Superior temporal gyrus (tissue), 1 donor: Measurements from ENCODE around the gene RNF208.
"Not testable (repeated sequence)": the region's sequence is repeated elsewhere in the genome, so short reads cannot be mapped to it uniquely, and the experiment has no call there.

Experiments used
- DNase-seq: peaks from one replicate; pipeline ENCODE4 v3.0.0-alpha.2; 2016; ENCODE audit errors: extremely low spot score

Gene RNF208

GRCh38 chr9:137240318-137240840, 18.3 kb upstream of the RNF208 start:
- DNase-seq, result peak; percentile 63

GRCh38 chr9:137239541-137240200, 17.6 kb upstream of the RNF208 start:
- DNase-seq, result not testable (repeated sequence)

GRCh38 chr9:137237759-137238726, 16.0 kb upstream of the RNF208 start:
- peak; percentile 85 for DNase-seq

GRCh38 chr9:137236936-137237421, 14.9 kb upstream of the RNF208 start:
- peak; percentile 14 for DNase-seq

- peak; percentile 73 for DNase-seq
These were observed 14.3 kb upstream of the RNF208 start for GRCh38 chr9:137236238-137236935.

GRCh38 chr9:137235424-137236237, 13.6 kb upstream of the RNF208 start:
- DNase-seq, result no peak

GRCh38 chr9:137234758-137235423, 12.9 kb upstream of the RNF208 start:
- DNase-seq, result no peak

GRCh38 chr9:137234055-137234697, 12.1 kb upstream of the RNF208 start:
- DNase-seq, result no peak

GRCh38 chr9:137233143-137233980, 11.3 kb upstream of the RNF208 start:
- DNase-seq, result no peak

- DNase-seq, result no peak
These were observed 10.5 kb upstream of the RNF208 start for GRCh38 chr9:137232510-137232909.

- no peak for DNase-seq
These were observed 10.1 kb upstream of the RNF208 start for GRCh38 chr9:137232101-137232500.

GRCh38 chr9:137231372-137232039, 9.5 kb upstream of the RNF208 start:
- no peak for DNase-seq

GRCh38 chr9:137230705-137231371, 8.8 kb upstream of the RNF208 start, which contains the start of gene SLC34A3:
Gene SLC34A3 (plus strand): TSS chr9:137230901. CDS start chr9:137231703, 802 bp downstream.
- DNase-seq, result no peak

GRCh38 chr9:137229903-137230704, 8.1 kb upstream of the RNF208 start:
- no peak for DNase-seq

- no peak for DNase-seq
These were observed 7.2 kb upstream of the RNF208 start for GRCh38 chr9:137228968-137229896.

- no peak for DNase-seq
These were observed 6.5 kb upstream of the RNF208 start for GRCh38 chr9:137228506-137228967.
